ENCODE measurements around the gene LASP1NB.

- TF ChIP-seq CTCF (IDR thresholded peaks at IDR 0.05) (no peak), POLR2A (IDR thresholded peaks at IDR 0.05) (no peak), EP300 (IDR thresholded peaks at IDR 0.05) (no peak)
Observed at GRCh38 chr17:38897671-38898290, 27.6 kb upstream of the LASP1NB start.

All from tibial nerve (tissue), 4 donors.